SW480 (cell line): ENCODE results near the gene COX19.
"Not testable (repeated sequence)": the region's sequence is repeated elsewhere in the genome, so short reads cannot be mapped to it uniquely, and the experiment has no call there.

Experiments
- DNase-seq: peaks from one replicate; pipeline ENCODE4 v3.0.0-alpha.2; 2016; ENCODE audit warnings: low spot score

The COX19 gene

GRCh38 chr7:1010226-1010625, 34.9 kb upstream of the COX19 start:
- no peak for DNase-seq

GRCh38 chr7:1009747-1010146, 34.4 kb upstream of the COX19 start:
- DNase-seq, result no peak

- DNase-seq, result no peak
Observed at GRCh38 chr7:1008733-1009363, 33.5 kb upstream of the COX19 start.

- peak; percentile 39 for DNase-seq
Observed at GRCh38 chr7:1007901-1008300, 32.6 kb upstream of the COX19 start.

- DNase-seq, result no peak
Observed at GRCh38 chr7:1005303-1005702, 30.0 kb upstream of the COX19 start.

GRCh38 chr7:1004018-1004852, 28.9 kb upstream of the COX19 start:
- DNase-seq, result no peak

- not testable (repeated sequence) for DNase-seq
Observed at GRCh38 chr7:1002445-1002844, 27.1 kb upstream of the COX19 start.

GRCh38 chr7:1002026-1002425, 26.7 kb upstream of the COX19 start:
- DNase-seq, result not testable (repeated sequence)

- not testable (repeated sequence) for DNase-seq
Observed at GRCh38 chr7:1001069-1001770, 25.9 kb upstream of the COX19 start.

GRCh38 chr7:999941-1000935, 24.9 kb upstream of the COX19 start:
- no peak for DNase-seq

GRCh38 chr7:999149-999879, 24.0 kb upstream of the COX19 start:
- DNase-seq, result no peak

GRCh38 chr7:997404-998395, 22.4 kb upstream of the COX19 start:
- no peak for DNase-seq

- DNase-seq, result no peak
Observed at GRCh38 chr7:996079-996872, 20.9 kb upstream of the COX19 start.

GRCh38 chr7:995571-995970, 20.2 kb upstream of the COX19 start:
- DNase-seq, result no peak

- no peak for DNase-seq
Observed at GRCh38 chr7:994592-995308, 19.4 kb upstream of the COX19 start.

- DNase-seq, result peak; percentile 96
Observed at GRCh38 chr7:992709-993607, 17.6 kb upstream of the COX19 start.
